ENCODE results near the gene ZSCAN22.
A peak's percentile ranks its signal among the peaks of the same experiment; 100 is the strongest.

ZSCAN22 gene

GRCh38 chr19:58380662-58381459 lies 54.1 kb downstream of the ZSCAN22 start, which contains the start of gene ZNF837:
Gene ZNF837, minus strand, starts transcription at chr19:58381030. Its CDS starts 11,698 bp downstream, at chr19:58369332.
- no peaks in the 10 kb centered on the region for H3K36me3 ChIP-seq (ENCODE audit: control insufficient read depth in 1 of 2, insufficient read depth in 2 of 2, low read length in 2 of 2)
- no peaks in the 10 kb centered on the region for H3K27me3 ChIP-seq (ENCODE audit: low read depth, low read length)
- H3K9me3 ChIP-seq (ENCODE audit: control insufficient read depth in 1 of 2, low read length in 2 of 2) = no peaks in the 10 kb centered on the region
- H3K4me1 ChIP-seq (ENCODE audit: control insufficient read depth in 1 of 2, insufficient read depth in 2 of 2, low read length in 2 of 2) = peaks cover 12 to 32% of the 10 kb centered on the region in 2 donors
- peak within 1 kb of the TSS; percentile 77 for H3K27ac ChIP-seq (ENCODE audit: low read length)
- peak within 1 kb of the TSS; percentile 69 to 86 for H3K4me3 ChIP-seq (ENCODE audit: low read depth in 1 of 2, low read length in 2 of 2)

- no peaks in the 10 kb centered on the region for H3K9me3 ChIP-seq (ENCODE audit: control insufficient read depth in 1 of 2, low read length in 2 of 2)
- H3K4me1 ChIP-seq (ENCODE audit: control insufficient read depth in 1 of 2, insufficient read depth in 2 of 2, low read length in 2 of 2) = peaks cover 12 to 38% of the 10 kb centered on the region in 2 donors
- no peaks in the 10 kb centered on the region for H3K27me3 ChIP-seq (ENCODE audit: low read depth, low read length)
- H3K36me3 ChIP-seq (ENCODE audit: control insufficient read depth in 1 of 2, insufficient read depth in 2 of 2, low read length in 2 of 2) = peaks cover 0 to under 1% of the 10 kb centered on the region in 2 donors
- H3K4me3 ChIP-seq (ENCODE audit: low read depth in 1 of 2, low read length in 2 of 2) = peak overlapping the region; percentile 69 to 77
- peak overlapping the region; percentile 77 for H3K27ac ChIP-seq (ENCODE audit: low read length)
Observed at GRCh38 chr19:58381460-58382212, 54.8 kb downstream of the ZSCAN22 start.

GRCh38 chr19:58382997-58383603 lies 56.3 kb downstream of the ZSCAN22 start:
- Histone ChIP-seq H3K36me3 (ENCODE audit: control insufficient read depth in 1 of 2, insufficient read depth in 2 of 2, low read length in 2 of 2) (peaks cover 0 to 3% of the 10 kb centered on the region in 2 donors), H3K27ac (ENCODE audit: low read length) (no peak overlapping the region), H3K4me1 (ENCODE audit: control insufficient read depth in 1 of 2, insufficient read depth in 2 of 2, low read length in 2 of 2) (peaks cover 12 to 45% of the 10 kb centered on the region in 2 donors), H3K4me3 (ENCODE audit: low read depth in 1 of 2, low read length in 2 of 2) (no peak overlapping the region), H3K9me3 (ENCODE audit: control insufficient read depth in 1 of 2, low read length in 2 of 2) (no peaks in the 10 kb centered on the region), H3K27me3 (ENCODE audit: low read depth, low read length) (no peaks in the 10 kb centered on the region)

- peaks cover 5 to 9% of the 10 kb centered on the region in 2 donors for H3K36me3 ChIP-seq (ENCODE audit: control insufficient read depth in 1 of 2, insufficient read depth in 2 of 2, low read length in 2 of 2)
- peaks cover 9 to 36% of the 10 kb centered on the region in 2 donors for H3K4me1 ChIP-seq (ENCODE audit: control insufficient read depth in 1 of 2, insufficient read depth in 2 of 2, low read length in 2 of 2)
- no peaks in the 10 kb centered on the region for H3K27me3 ChIP-seq (ENCODE audit: low read depth, low read length)
- H3K4me3 ChIP-seq (ENCODE audit: low read depth in 1 of 2, low read length in 2 of 2) = peak overlapping the region; percentile 87 to 98
- peak overlapping the region; percentile 98 for H3K27ac ChIP-seq (ENCODE audit: low read length)
- H3K9me3 ChIP-seq (ENCODE audit: control insufficient read depth in 1 of 2, low read length in 2 of 2) = no peaks in the 10 kb centered on the region
Observed at GRCh38 chr19:58385313-58385890, 58.6 kb downstream of the ZSCAN22 start.

- Histone ChIP-seq H3K36me3 (ENCODE audit: control insufficient read depth in 1 of 2, insufficient read depth in 2 of 2, low read length in 2 of 2) (peaks cover 9 to 12% of the 10 kb centered on the region in 2 donors), H3K27me3 (ENCODE audit: low read depth, low read length) (no peaks in the 10 kb centered on the region), H3K4me3 (ENCODE audit: low read depth in 1 of 2, low read length in 2 of 2) (peak overlapping the region; percentile 87 to 98), H3K27ac (ENCODE audit: low read length) (peak overlapping the region; percentile 98), H3K9me3 (ENCODE audit: control insufficient read depth in 1 of 2, low read length in 2 of 2) (no peaks in the 10 kb centered on the region), H3K4me1 (ENCODE audit: control insufficient read depth in 1 of 2, insufficient read depth in 2 of 2, low read length in 2 of 2) (peaks cover 9 to 35% of the 10 kb centered on the region in 2 donors)
Observed at GRCh38 chr19:58385891-58386575, 59.2 kb downstream of the ZSCAN22 start.

- Histone ChIP-seq H3K27ac (ENCODE audit: low read length) (peak within 1 kb of the TSS; percentile 98), H3K27me3 (ENCODE audit: low read depth, low read length) (no peaks in the 10 kb centered on the region), H3K36me3 (ENCODE audit: control insufficient read depth in 1 of 2, insufficient read depth in 2 of 2, low read length in 2 of 2) (peaks cover 9 to 12% of the 10 kb centered on the region in 2 donors), H3K4me1 (ENCODE audit: control insufficient read depth in 1 of 2, insufficient read depth in 2 of 2, low read length in 2 of 2) (peaks cover 9 to 31% of the 10 kb centered on the region in 2 donors), H3K9me3 (ENCODE audit: control insufficient read depth in 1 of 2, low read length in 2 of 2) (no peaks in the 10 kb centered on the region), H3K4me3 (ENCODE audit: low read depth in 1 of 2, low read length in 2 of 2) (peak within 1 kb of the TSS; percentile 87 to 98)
Observed at GRCh38 chr19:58386576-58387337, 60.0 kb downstream of the ZSCAN22 start, which contains the start of gene RPS5. Gene RPS5, plus strand, starts transcription at chr19:58387269. Its CDS starts 869 bp downstream, at chr19:58388138.

GRCh38 chr19:58387338-58388174 lies 60.8 kb downstream of the ZSCAN22 start:
- Histone ChIP-seq H3K27me3 (ENCODE audit: low read depth, low read length) (no peaks in the 10 kb centered on the region), H3K4me1 (ENCODE audit: control insufficient read depth in 1 of 2, insufficient read depth in 2 of 2, low read length in 2 of 2) (peaks cover 5 to 25% of the 10 kb centered on the region in 2 donors), H3K36me3 (ENCODE audit: control insufficient read depth in 1 of 2, insufficient read depth in 2 of 2, low read length in 2 of 2) (peaks cover 9 to 14% of the 10 kb centered on the region in 2 donors), H3K27ac (ENCODE audit: low read length) (peak overlapping the region; percentile 98), H3K9me3 (ENCODE audit: control insufficient read depth in 1 of 2, low read length in 2 of 2) (no peaks in the 10 kb centered on the region), H3K4me3 (ENCODE audit: low read depth in 1 of 2, low read length in 2 of 2) (peak overlapping the region; percentile 87 to 98)

GRCh38 chr19:58388175-58388526 lies 61.4 kb downstream of the ZSCAN22 start:
- Histone ChIP-seq H3K9me3 (ENCODE audit: control insufficient read depth in 1 of 2, low read length in 2 of 2) (no peaks in the 10 kb centered on the region), H3K27ac (ENCODE audit: low read length) (no peak overlapping the region), H3K36me3 (ENCODE audit: control insufficient read depth in 1 of 2, insufficient read depth in 2 of 2, low read length in 2 of 2) (peaks cover 15 to 20% of the 10 kb centered on the region in 2 donors), H3K4me3 (ENCODE audit: low read depth in 1 of 2, low read length in 2 of 2) (peak overlapping the region; percentile 87 to 98), H3K4me1 (ENCODE audit: control insufficient read depth in 1 of 2, insufficient read depth in 2 of 2, low read length in 2 of 2) (peaks cover 5 to 25% of the 10 kb centered on the region in 2 donors), H3K27me3 (ENCODE audit: low read depth, low read length) (no peaks in the 10 kb centered on the region)

Measured in muscle layer of duodenum (tissue), 2 donors.